ENCODE measurements around the gene ZNF182.
"Not testable (repeated sequence)": the region's sequence is repeated elsewhere in the genome, so short reads cannot be mapped to it uniquely, and the experiment has no call there.

ZNF182 gene

GRCh38 chrX:48003758-48004457, at the start of gene ZNF182:
TSS of gene ZNF182 (minus strand) at chrX:48003989. CDS start at chrX:48002609, 1,380 bp downstream.
- DNase-seq (ENCODE audit: low spot score), result peak; percentile 97

GRCh38 chrX:48046846-48047245, 43.1 kb upstream of the ZNF182 start:
- no peak for DNase-seq (ENCODE audit: low spot score)

- peak; percentile 19 for DNase-seq (ENCODE audit: low spot score)
Measured at GRCh38 chrX:48045410-48046311, 41.9 kb upstream of the ZNF182 start.

- DNase-seq (ENCODE audit: low spot score), result no peak
Measured at GRCh38 chrX:48043056-48043455, 39.3 kb upstream of the ZNF182 start.

GRCh38 chrX:48035891-48036290, 32.1 kb upstream of the ZNF182 start:
- no peak for DNase-seq (ENCODE audit: low spot score)

- DNase-seq (ENCODE audit: low spot score), result not testable (repeated sequence)
Measured at GRCh38 chrX:48030641-48031173, 26.9 kb upstream of the ZNF182 start.

GRCh38 chrX:48030237-48030636, 26.4 kb upstream of the ZNF182 start:
- DNase-seq (ENCODE audit: low spot score), result no peak

GRCh38 chrX:48028091-48028490, 24.3 kb upstream of the ZNF182 start:
- no peak for DNase-seq (ENCODE audit: low spot score)

- DNase-seq (ENCODE audit: low spot score), result not testable (repeated sequence)
Measured at GRCh38 chrX:48027545-48027944, 23.8 kb upstream of the ZNF182 start.

GRCh38 chrX:48025561-48025960, 21.8 kb upstream of the ZNF182 start:
- DNase-seq (ENCODE audit: low spot score), result peak; percentile 43

GRCh38 chrX:48022738-48023137, 18.9 kb upstream of the ZNF182 start:
- DNase-seq (ENCODE audit: low spot score), result no peak

GRCh38 chrX:48022100-48022499, 18.3 kb upstream of the ZNF182 start:
- DNase-seq (ENCODE audit: low spot score), result no peak

- peak; percentile 71 for DNase-seq (ENCODE audit: low spot score)
Measured at GRCh38 chrX:48021026-48021900, 17.5 kb upstream of the ZNF182 start.

GRCh38 chrX:48020472-48020871, 16.7 kb upstream of the ZNF182 start:
- DNase-seq (ENCODE audit: low spot score), result not testable (repeated sequence)

GRCh38 chrX:48019892-48020291, 16.1 kb upstream of the ZNF182 start:
- DNase-seq (ENCODE audit: low spot score), result not testable (repeated sequence)

GRCh38 chrX:48016583-48017310, 13.0 kb upstream of the ZNF182 start:
- not testable (repeated sequence) for DNase-seq (ENCODE audit: low spot score)

- not testable (repeated sequence) for DNase-seq (ENCODE audit: low spot score)
Measured at GRCh38 chrX:48009445-48009960, 5.7 kb upstream of the ZNF182 start.

GRCh38 chrX:48006688-48007087, 2.9 kb upstream of the ZNF182 start, which contains the start of gene SPACA5:
TSS of gene SPACA5 (plus strand) at chrX:48006988. CDS start at chrX:48007803, 815 bp downstream.
- not testable (repeated sequence) for DNase-seq (ENCODE audit: low spot score)

GRCh38 chrX:48003367-48003757, 427 bp downstream of the ZNF182 start:
- DNase-seq (ENCODE audit: low spot score), result no peak

GRCh38 chrX:48002929-48003328, 860 bp downstream of the ZNF182 start:
- no peak for DNase-seq (ENCODE audit: low spot score)

GRCh38 chrX:48002319-48002718, 1.5 kb downstream of the ZNF182 start:
- DNase-seq (ENCODE audit: low spot score), result no peak

Data from GM03348 (cell line).